Left forelimb (tissue), 1 donor: ENCODE data around the gene ASMTL.
"Not testable (repeated sequence)": the region's sequence is repeated elsewhere in the genome, so short reads cannot be mapped to it uniquely, and the experiment has no call there.

Experiments
- DNase-seq: peaks from one replicate; pipeline ENCODE4 v3.0.0-alpha.2; 2018; ENCODE audit warnings: low spot score

Gene ASMTL

DNA sequence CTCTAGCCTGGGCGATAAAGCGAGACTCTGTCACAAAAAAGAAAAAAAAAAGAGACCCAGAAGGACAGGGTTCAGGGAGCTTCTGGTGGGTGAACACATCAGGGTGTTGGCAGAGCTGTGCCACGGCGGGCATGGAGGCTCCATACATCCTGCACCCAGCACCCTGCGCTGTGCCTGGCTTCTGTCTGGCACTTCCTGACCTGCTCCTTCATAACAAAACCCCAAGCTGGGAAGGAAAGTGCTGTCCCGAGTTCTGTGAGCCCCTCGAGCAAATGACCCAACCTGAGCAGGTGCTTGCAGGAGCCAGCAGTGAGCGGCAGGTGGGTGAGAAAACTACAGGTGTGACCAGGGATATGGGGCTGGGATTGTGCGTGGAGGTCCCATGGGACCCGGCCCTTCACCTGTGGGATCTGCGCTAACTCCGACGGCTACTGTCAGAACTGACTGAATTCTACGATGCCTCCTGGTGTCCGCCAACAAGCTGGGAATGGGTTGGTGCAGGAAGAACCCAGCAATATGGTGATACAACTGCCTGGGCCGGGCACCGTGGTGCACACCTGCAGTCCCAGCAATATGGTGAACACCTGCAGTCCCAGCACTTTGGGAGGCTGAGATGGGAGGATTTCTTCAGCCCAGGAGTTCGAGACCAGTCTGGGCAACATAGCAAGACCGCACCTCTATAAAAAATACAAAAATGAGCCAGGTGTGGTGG, 18.9 kb downstream of the ASMTL start:
- DNase-seq: no peak

- no peak for DNase-seq
Observed at GRCh38 chrX:1430451-1430850, 22.3 kb downstream of the ASMTL start.

DNA sequence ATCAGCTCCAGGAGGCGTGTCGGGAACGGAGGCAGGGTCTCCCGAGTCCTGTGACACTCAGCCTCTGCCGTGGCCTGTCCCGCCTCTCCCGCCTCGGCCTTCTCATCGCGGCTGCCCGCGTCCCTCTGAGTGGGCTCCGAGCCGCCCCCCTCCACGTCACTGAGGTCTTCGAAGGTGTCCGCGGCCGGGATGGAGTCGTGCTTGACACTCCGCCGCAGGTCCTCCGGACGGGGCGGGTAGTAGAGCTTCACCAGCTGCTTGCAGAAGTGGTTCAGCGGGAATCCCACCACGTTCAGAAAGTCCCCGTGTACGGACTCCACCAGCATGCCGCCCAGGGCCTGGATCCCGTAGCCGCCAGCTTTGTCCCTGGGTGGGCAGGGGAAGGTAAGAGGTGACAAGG, 25.0 kb downstream of the ASMTL start:
- no peak for DNase-seq

GRCh38 chrX:1426321-1426720, 26.4 kb downstream of the ASMTL start:
- DNase-seq: not testable (repeated sequence)

DNA sequence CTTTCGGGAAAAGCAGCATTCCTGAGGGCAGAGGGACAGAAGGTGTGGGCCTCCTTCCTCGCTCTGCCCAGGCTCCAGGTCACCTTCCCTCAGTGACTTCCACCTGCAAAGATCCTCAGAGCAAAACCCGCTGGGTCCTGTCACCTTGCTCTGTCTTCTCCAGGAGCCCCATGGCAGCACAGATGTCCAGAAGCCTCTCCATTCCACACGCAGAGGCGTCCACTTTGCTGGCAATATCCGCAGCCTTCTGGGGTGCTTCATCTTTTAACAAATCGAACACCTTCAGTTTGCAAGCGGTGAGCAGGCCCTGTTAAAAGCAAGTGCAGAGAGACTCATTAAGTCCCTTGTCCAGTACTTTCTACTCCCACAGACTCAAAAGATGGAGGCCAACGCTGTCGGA, 27.3 kb downstream of the ASMTL start:
- DNase-seq: no peak

DNA sequence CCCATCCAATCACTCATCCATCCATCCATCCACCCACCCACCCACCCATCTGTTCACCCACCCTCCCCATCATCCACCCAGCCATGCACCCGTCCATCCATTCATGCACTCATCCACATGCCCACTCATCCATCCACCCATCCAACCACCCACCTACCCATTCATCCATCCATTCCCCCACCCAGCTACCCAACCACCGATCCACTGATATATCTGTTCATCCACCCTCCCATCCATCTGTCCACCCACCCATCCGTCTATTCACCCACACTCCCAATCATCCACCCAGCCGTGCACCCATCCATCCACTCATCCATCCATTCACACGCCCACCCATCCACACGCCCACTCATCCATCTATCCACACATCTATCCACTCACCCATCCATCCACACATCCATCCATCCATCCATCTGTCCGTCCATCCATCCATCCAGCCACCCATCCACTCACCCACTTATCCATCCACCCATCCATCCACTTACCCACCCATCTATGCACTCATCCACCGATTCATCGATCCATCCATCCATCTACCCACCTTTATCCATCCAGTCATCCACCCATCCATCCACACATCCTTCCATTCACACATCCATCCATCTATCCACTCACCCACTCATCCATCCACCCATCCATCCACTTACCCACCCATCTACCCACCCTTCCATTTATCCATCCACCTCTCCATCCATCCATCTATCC, 28.4 kb downstream of the ASMTL start:
- DNase-seq: no peak

- DNase-seq: no peak
Observed at GRCh38 chrX:1423215-1423614, 29.5 kb downstream of the ASMTL start.

- DNase-seq: no peak
Observed at GRCh38 chrX:1422135-1422465, 30.6 kb downstream of the ASMTL start.

- no peak for DNase-seq
Observed at GRCh38 chrX:1421433-1422134, 31.1 kb downstream of the ASMTL start.

DNA sequence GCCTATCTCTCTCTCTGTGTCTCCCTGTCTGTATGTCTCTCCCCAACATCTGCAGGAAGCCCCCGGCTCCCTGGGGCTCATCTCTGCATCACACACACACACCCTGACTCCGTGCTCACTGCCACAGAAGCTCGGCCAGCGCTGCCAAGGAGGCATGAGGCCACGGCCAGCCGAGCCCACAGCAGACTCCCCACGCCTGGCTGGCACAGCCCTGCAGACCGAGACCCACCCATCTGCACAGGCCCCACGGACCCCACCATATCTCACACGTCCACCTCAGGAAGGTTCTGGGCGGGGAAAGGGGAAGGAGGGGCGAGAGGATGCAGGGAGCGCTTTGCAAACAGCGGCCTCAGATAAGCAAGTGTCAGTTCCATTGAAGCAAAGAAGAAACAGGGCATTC, 32.3 kb downstream of the ASMTL start:
- no peak for DNase-seq

GRCh38 chrX:1419545-1420355, 33.0 kb downstream of the ASMTL start:
- DNase-seq: no peak

GRCh38 chrX:1418901-1419544, 33.7 kb downstream of the ASMTL start:
- DNase-seq: no peak

DNA sequence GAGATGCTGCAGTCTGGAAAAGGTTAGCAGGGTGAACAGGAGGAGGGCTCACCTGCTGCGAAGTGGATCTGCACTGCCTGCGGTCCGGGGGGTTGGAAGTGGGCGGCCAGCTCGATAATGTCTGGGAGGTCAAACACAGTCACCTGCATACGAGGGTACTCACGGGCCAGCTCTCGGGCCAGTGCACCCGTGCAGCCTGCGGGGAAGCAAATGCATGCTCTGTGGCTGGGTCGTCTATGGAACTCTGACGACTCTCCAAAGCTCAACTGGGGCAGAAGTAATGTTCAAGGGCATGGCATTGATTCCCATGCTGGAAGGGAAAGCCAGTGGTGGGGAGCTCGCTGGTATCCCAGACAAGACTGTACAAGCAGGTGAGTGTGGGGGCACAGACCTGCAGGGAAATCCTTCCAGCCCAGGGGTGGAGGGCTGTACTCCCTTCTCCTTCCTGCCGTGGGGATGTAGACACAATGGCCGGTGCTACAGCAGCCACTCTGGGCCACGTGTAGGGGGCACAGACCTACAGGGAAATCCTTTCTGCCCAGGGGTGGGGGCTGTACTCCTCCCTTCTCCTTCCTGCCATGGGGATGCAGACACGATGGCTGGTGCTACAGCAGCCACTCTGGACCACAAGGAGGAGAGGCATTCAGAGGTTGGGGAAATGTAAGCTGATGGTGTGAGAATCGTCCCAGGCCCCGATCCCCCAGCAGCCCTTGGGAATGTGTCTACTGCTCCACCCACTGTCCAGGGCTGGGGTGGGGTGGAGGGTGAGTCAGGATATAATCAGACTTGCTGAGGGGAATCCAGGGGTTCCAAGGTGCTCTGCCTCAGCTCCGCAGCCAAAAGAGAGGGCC, 34.6 kb downstream of the ASMTL start:
- no peak for DNase-seq

GRCh38 chrX:1416965-1417760, 35.5 kb downstream of the ASMTL start:
- no peak for DNase-seq

DNA sequence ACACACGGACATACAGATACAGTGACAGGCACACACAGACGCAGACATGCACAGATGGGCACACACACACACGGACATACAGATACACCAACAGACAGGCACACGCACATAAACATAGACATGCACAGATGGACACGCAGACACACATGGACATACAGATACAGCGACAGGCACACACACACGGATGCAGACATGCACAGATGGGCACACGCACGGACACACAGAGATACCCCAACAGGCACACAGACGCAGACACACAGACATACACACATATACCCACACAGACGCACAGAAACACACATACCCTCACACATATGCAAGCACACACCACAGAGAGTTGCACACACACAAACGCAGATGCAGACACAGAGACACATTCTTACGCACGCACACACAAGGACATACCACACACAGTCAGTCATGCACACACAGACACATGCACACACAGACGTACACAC, 36.4 kb downstream of the ASMTL start:
- DNase-seq: no peak

GRCh38 chrX:1412551-1413161, 40.1 kb downstream of the ASMTL start:
- no peak for DNase-seq

DNA sequence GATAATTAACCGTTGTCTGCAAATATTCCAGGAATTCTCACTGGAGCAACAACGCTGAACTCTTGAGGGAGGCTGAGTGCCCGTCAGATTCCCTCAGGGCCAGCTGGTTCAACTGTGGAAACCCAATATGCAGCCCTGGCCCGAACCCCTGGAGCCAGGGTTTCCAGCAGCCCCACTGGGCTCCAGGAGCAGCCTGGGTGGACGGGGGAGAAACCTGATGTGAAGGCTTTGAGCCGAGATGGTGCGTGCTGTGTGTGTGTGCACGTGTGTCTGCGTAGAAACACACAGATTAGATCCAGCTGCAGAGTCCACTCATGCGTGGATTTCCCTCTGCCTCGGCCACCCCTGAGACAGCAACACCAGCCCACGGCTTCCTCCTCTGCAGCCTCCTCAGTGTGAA, 41.4 kb downstream of the ASMTL start:
- no peak for DNase-seq

GRCh38 chrX:1407035-1407434, 45.7 kb downstream of the ASMTL start:
- no peak for DNase-seq

- DNase-seq: not testable (repeated sequence)
Observed at GRCh38 chrX:1405769-1406168, 46.9 kb downstream of the ASMTL start.

- DNase-seq: not testable (repeated sequence)
Observed at GRCh38 chrX:1403867-1404266, 48.8 kb downstream of the ASMTL start.
